ENCODE measurements around the gene OR2T34. TPM values are rescaled to one million over a fixed set of nuclear protein-coding genes. Genes with fewer than 3 reads are reported as not detected.
"Not testable (repeated sequence)": the region's sequence is repeated elsewhere in the genome, so short reads cannot be mapped to it uniquely, and the experiment has no call there.

The OR2T34 gene
- total RNA-seq, 2 donors from 2014 or later, result not detected

DNA sequence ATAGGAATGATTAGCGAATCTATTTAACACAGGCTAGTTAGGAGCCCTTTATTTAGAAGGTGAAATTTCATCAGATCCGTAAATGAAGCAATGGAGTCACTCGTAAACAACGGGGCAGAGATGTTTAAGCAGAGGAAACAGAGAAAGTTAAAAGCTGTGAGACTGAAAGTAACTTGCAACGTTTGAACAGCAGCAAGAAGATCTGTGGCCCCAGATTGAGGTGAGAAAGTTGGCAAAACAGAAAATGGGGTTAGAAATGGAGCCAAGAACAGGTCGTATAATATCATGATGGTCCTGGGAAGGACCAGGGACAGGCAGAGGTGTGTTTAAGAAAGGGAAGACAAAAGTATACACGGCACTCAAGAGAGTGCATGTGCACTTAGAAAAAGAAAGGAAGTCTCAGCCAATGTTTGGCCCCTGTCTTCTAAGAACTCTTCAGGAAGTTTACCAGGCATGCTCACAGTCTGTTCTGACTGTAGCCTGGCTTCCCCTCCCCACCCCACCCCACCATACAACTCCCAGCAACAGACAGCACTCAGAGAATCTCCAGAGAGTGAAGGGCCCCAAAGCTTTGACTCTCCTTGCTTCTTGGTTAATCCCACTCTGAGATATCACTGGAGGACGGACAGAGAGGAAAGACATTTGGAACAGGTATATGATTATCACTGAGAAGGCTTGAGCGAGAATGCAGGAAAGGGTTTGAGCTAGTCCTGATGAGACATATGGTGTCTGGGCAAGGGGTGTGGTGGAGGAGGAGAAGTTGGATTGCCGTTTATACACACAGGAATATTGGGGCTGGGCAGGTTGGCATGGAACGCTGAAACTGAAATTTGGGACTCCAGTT, 8.8 kb downstream of the OR2T34 start:
- not testable (repeated sequence) for DNase-seq; H3K4me3 Mint-ChIP-seq; H3K9me3 ChIP-seq (ENCODE audit: control insufficient read depth, low read length); H3K4me1 Mint-ChIP-seq; H3K36me3 Mint-ChIP-seq (ENCODE audit: low read depth); H3K27me3 ChIP-seq (ENCODE audit: control insufficient read depth, insufficient read depth, low read length, poor library complexity, severe bottlenecking); H3K27ac Mint-ChIP-seq; H3K27me3 Mint-ChIP-seq (ENCODE audit: insufficient read depth); H3K36me3 ChIP-seq (ENCODE audit: control insufficient read depth, insufficient read depth, low read length); H3K27ac ChIP-seq (ENCODE audit: low read depth, low read length); H3K9ac ChIP-seq (ENCODE audit: extremely low read depth, low read length, poor library complexity, severe bottlenecking); H3K4me3 ChIP-seq (ENCODE audit: low read length); H3K4me1 ChIP-seq (ENCODE audit: control insufficient read depth, insufficient read depth, low read length)
- H3K9me3 Mint-ChIP-seq, result peaks cover 21% of the 10 kb centered on the region
- WGBS, 2 experiments (ENCODE audit: insufficient coverage in 1 of 2, insufficient read length in 1 of 2), result 66 to 89% methylated on average over 3 to 9 of the region's 11 CpGs

DNA sequence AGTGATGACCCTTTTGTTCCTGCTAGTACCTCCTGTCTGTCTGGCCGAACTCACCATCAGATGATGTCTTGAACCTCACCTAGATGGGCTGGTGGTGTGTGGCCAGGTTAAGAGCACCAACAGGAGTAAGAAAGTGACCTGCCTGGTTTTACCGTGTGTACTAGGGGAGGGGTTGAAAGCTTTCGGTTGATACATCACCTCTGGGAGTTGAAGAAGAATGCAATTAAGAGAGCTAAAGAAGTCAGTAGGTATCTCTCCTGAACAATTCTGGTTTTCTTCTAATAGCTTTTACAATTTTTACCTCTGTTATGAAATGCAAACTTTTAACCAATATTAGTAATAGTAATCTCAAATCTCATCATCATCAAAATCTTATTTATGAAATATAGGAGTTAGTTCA, 11.9 kb downstream of the OR2T34 start, which contains the start of gene OR2T29:
TSS of gene OR2T29 (minus strand) at position 101 of the 400 bp plus-strand sequence. CDS start 3,281 bp downstream, outside the sequence.
- not testable (repeated sequence) for H3K4me3 Mint-ChIP-seq; H3K9ac ChIP-seq (ENCODE audit: extremely low read depth, low read length, poor library complexity, severe bottlenecking); H3K4me1 Mint-ChIP-seq; H3K27ac Mint-ChIP-seq; H3K9me3 Mint-ChIP-seq; H3K27ac ChIP-seq (ENCODE audit: low read depth, low read length); H3K27me3 ChIP-seq (ENCODE audit: control insufficient read depth, insufficient read depth, low read length, poor library complexity, severe bottlenecking); H3K36me3 Mint-ChIP-seq (ENCODE audit: low read depth); DNase-seq; H3K4me3 ChIP-seq (ENCODE audit: low read length); H3K36me3 ChIP-seq (ENCODE audit: control insufficient read depth, insufficient read depth, low read length); H3K4me1 ChIP-seq (ENCODE audit: control insufficient read depth, insufficient read depth, low read length); H3K27me3 Mint-ChIP-seq (ENCODE audit: insufficient read depth); H3K9me3 ChIP-seq (ENCODE audit: control insufficient read depth, low read length)
- WGBS, 2 experiments (ENCODE audit: insufficient coverage in 1 of 2, insufficient read length in 1 of 2), result 91% methylated on average over 1 of the region's 3 CpGs; no CpG with 5 or more reads in 1 of the 2 experiments

DNA sequence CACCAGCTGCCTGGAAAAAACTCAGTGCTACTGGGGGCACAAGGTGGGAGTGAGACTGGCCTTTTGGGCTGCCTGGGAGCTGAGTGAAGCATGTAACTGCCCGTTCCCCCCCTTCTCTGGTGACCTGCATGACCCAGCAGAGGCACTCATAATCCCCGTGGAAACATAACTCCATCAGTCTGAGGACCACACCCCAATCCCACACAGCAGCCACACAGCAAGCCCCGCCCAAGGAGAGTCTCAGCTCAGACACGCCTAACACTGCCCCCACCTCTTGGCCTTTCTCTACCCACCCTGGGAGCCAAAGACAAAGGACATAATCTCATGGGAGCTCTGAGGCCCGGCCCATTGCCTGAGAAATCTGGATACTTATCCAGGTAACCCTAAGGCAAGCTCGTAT, 23.5 kb downstream of the OR2T34 start:
- H3K27ac Mint-ChIP-seq, H3K4me1 Mint-ChIP-seq: not testable (repeated sequence)
- WGBS, 2 experiments (ENCODE audit: insufficient coverage in 1 of 2, insufficient read length in 1 of 2), result no CpG with 5 or more reads among the region's 6 CpGs

GRCh38 chr1:248547383-248547782, 27.2 kb downstream of the OR2T34 start:
- not testable (repeated sequence) for H3K4me3 Mint-ChIP-seq; H3K27me3 ChIP-seq (ENCODE audit: control insufficient read depth, insufficient read depth, low read length, poor library complexity, severe bottlenecking); H3K4me1 ChIP-seq (ENCODE audit: control insufficient read depth, insufficient read depth, low read length); DNase-seq; H3K4me1 Mint-ChIP-seq; H3K27ac Mint-ChIP-seq; H3K4me3 ChIP-seq (ENCODE audit: low read length); H3K9ac ChIP-seq (ENCODE audit: extremely low read depth, low read length, poor library complexity, severe bottlenecking); H3K9me3 Mint-ChIP-seq; H3K9me3 ChIP-seq (ENCODE audit: control insufficient read depth, low read length); H3K27me3 Mint-ChIP-seq (ENCODE audit: insufficient read depth); H3K36me3 Mint-ChIP-seq (ENCODE audit: low read depth); H3K27ac ChIP-seq (ENCODE audit: low read depth, low read length); H3K36me3 ChIP-seq (ENCODE audit: control insufficient read depth, insufficient read depth, low read length)
- no CpG with 5 or more reads among the region's 2 CpGs for WGBS, 2 experiments (ENCODE audit: insufficient coverage in 1 of 2, insufficient read length in 1 of 2)

More for the DNA sequence above, 23.5 kb downstream of the OR2T34 start:
- H3K27me3 Mint-ChIP-seq (ENCODE audit: insufficient read depth); H3K4me3 ChIP-seq (ENCODE audit: low read length); H3K9ac ChIP-seq (ENCODE audit: extremely low read depth, low read length, poor library complexity, severe bottlenecking); DNase-seq; H3K36me3 Mint-ChIP-seq (ENCODE audit: low read depth); H3K9me3 ChIP-seq (ENCODE audit: control insufficient read depth, low read length); H3K27ac ChIP-seq (ENCODE audit: low read depth, low read length); H3K4me3 Mint-ChIP-seq; H3K27me3 ChIP-seq (ENCODE audit: control insufficient read depth, insufficient read depth, low read length, poor library complexity, severe bottlenecking); H3K9me3 Mint-ChIP-seq; H3K36me3 ChIP-seq (ENCODE audit: control insufficient read depth, insufficient read depth, low read length); H3K4me1 ChIP-seq (ENCODE audit: control insufficient read depth, insufficient read depth, low read length): not testable (repeated sequence)

DNA sequence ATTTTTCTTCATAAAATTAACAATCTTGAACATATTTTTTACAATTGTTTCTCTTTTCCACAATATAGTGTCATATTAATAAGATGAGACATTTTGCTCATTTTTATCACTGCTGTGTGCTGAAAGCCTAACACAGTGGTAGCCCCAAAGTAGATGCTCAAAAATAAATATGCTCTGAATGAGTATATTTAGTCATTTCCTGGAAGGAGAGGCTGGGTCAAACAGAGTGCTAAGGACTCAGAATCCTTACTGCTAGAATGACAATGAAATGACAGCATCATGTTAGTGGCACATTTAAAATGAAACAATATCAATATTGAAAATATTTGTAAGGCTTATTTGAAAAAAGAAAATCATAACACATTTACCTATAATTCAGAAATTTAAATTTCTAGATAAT, 37.1 kb downstream of the OR2T34 start:
- not testable (repeated sequence) for H3K36me3 Mint-ChIP-seq (ENCODE audit: low read depth); H3K9me3 ChIP-seq (ENCODE audit: control insufficient read depth, low read length); H3K4me3 Mint-ChIP-seq; DNase-seq; H3K27ac Mint-ChIP-seq; H3K4me3 ChIP-seq (ENCODE audit: low read length); H3K9ac ChIP-seq (ENCODE audit: extremely low read depth, low read length, poor library complexity, severe bottlenecking); H3K27me3 Mint-ChIP-seq (ENCODE audit: insufficient read depth); H3K27ac ChIP-seq (ENCODE audit: low read depth, low read length); H3K9me3 Mint-ChIP-seq; H3K4me1 Mint-ChIP-seq; H3K4me1 ChIP-seq (ENCODE audit: control insufficient read depth, insufficient read depth, low read length); H3K36me3 ChIP-seq (ENCODE audit: control insufficient read depth, insufficient read depth, low read length); H3K27me3 ChIP-seq (ENCODE audit: control insufficient read depth, insufficient read depth, low read length, poor library complexity, severe bottlenecking)

Other genes with a start within 250 kb of the OR2T34 start
- gene OR14C36, start 226.0 kb downstream of the OR2T34 start, total RNA-seq, result not detected
- gene OR2T4, start 213.1 kb downstream of the OR2T34 start, total RNA-seq, result not detected
- not detected for gene OR2T6, start 199.0 kb downstream of the OR2T34 start, total RNA-seq
- gene OR2T1, start 171.7 kb downstream of the OR2T34 start, total RNA-seq, result not detected
- gene OR2T2, start 129.1 kb downstream of the OR2T34 start, total RNA-seq, result not detected
- not detected for gene OR2T3, start 101.4 kb downstream of the OR2T34 start, total RNA-seq
- not detected for gene OR2T5, start 86.2 kb downstream of the OR2T34 start, total RNA-seq
- not detected for gene OR2G6, start 66.7 kb downstream of the OR2T34 start, total RNA-seq
- not detected for gene OR2T29, start 12.0 kb downstream of the OR2T34 start, total RNA-seq
- gene OR2T10, start 22.9 kb upstream of the OR2T34 start, total RNA-seq, result not detected
- gene OR2T11, start 60.3 kb upstream of the OR2T34 start, total RNA-seq, result not detected
- not detected for gene OR2T35, start 70.5 kb upstream of the OR2T34 start, total RNA-seq
- not detected for gene OR2T27, start 80.8 kb upstream of the OR2T34 start, total RNA-seq
- not detected for gene OR14I1, start 128.0 kb upstream of the OR2T34 start, total RNA-seq
- gene LYPD8, start 181.0 kb upstream of the OR2T34 start, total RNA-seq, result not detected